Measurements from ENCODE around the gene LRP6.

- TF ChIP-seq CTCF (IDR thresholded peaks at IDR 0.05): no peak
- TF ChIP-seq ZFX (IDR thresholded peaks at IDR 0.05; ENCODE audit: borderline replicate concordance): no peak
Measured at GRCh38 chr12:12158858-12159257, 108.0 kb downstream of the LRP6 start.
